Suprapubic skin (tissue), 4 donors: ENCODE data around the gene TSPAN17. TPM values are rescaled to one million over a fixed set of nuclear protein-coding genes. Genes with fewer than 3 reads are reported as not detected.

Experiments used
- DNase-seq, 2 donors: peaks; one replicate each; pipeline ENCODE4 v3.0.0-alpha.2; 2019; ENCODE audit warnings: low spot score in 2 of 2
- H3K27ac ChIP-seq: fragments of 200-600 bp; sonication (generic); one replicate; pipeline ENCODE4 v1.5.1; 2019
- H3K27me3 ChIP-seq: fragments of 200-600 bp; sonication (generic); one replicate; pipeline ENCODE4 v1.5.1; 2019
- H3K36me3 ChIP-seq: fragments of 200-600 bp; sonication (generic); one replicate; pipeline ENCODE4 v1.5.1; 2019
- H3K4me1 ChIP-seq: fragments of 200-600 bp; sonication (generic); one replicate; pipeline ENCODE4 v1.5.1; 2019
- H3K4me3 ChIP-seq: fragments of 200-600 bp; sonication (generic); one replicate; pipeline ENCODE4 v1.5.1; 2019; ENCODE audit warnings: mild to moderate bottlenecking
- H3K9me3 ChIP-seq: fragments of 200-600 bp; sonication (generic); one replicate; pipeline ENCODE4 v1.5.1; 2019
- CTCF ChIP-seq, 2 donors: fragments of 200-600 bp in 1 of 2; fragments of 450-650 bp in 1 of 2; sonication (generic) in 1 of 2; IDR thresholded peaks; one replicate each; pipeline ENCODE4 v1.5.1; 2016 to 2019; ENCODE audit warnings: antibody characterized with exemption in 2 of 2, mild to moderate bottlenecking in 1 of 2, moderate library complexity in 1 of 2
- EP300 ChIP-seq: sonication (generic); formaldehyde crosslinking; IDR thresholded peaks from one replicate; pipeline ENCODE4 v1.6.1; 2017; ENCODE audit warnings: antibody characterized with exemption
- POLR2A ChIP-seq, 2 donors: fragments of 450-650 bp; IDR thresholded peaks; one replicate each; pipeline ENCODE4 v1.6.1; 2017; ENCODE audit warnings: antibody characterized with exemption in 2 of 2, mild to moderate bottlenecking in 2 of 2, moderate library complexity in 2 of 2
- POLR2AphosphoS5 ChIP-seq, 3 donors: sonication (generic); formaldehyde crosslinking; IDR thresholded peaks; one replicate each; pipeline ENCODE4 v1.6.1; 2017; ENCODE audit warnings: antibody characterized with exemption in 3 of 3
- WGBS: methylation state at CpG from one replicate; pipeline ENCODE4 v1.1.5; 2018; 5-methylcytosine and 5-hydroxymethylcytosine counted together
- total RNA-seq, 4 donors: library from RNA; depleted of rRNA; stranded (reverse); fragments of >200 nt; gene quantifications; one replicate each; pipeline ENCODE4 v1.1.0, GENCODE V29; 2016

The TSPAN17 gene
- total RNA-seq, 4 donors from 2014 or later, result 14.6 to 22.3 (median 17.7) TPM

- Histone ChIP-seq H3K4me1 (peaks cover 22% of the 10 kb centered on the region), H3K27ac (no peak overlapping the region), H3K36me3 (no peaks in the 10 kb centered on the region), H3K4me3 (no peak overlapping the region), H3K27me3 (peaks cover 91% of the 10 kb centered on the region), H3K9me3 (no peaks in the 10 kb centered on the region)
- no peak for TF ChIP-seq EP300
- TF ChIP-seq POLR2AphosphoS5 (IDR thresholded peaks at IDR 0.05), result no peak
- WGBS, result 61% methylated on average over 5 of the region's 5 CpGs
- no peak for DNase-seq
Observed at GRCh38 chr5:176627582-176627981, 19.7 kb upstream of the TSPAN17 start.

- no peaks in the 10 kb centered on the region for H3K36me3 ChIP-seq
- peaks cover 22% of the 10 kb centered on the region for H3K4me1 ChIP-seq
- no peak for DNase-seq
- H3K27me3 ChIP-seq, result peaks cover 89% of the 10 kb centered on the region
- no peaks in the 10 kb centered on the region for H3K9me3 ChIP-seq
- TF ChIP-seq POLR2AphosphoS5 (IDR thresholded peaks at IDR 0.05), result no peak
- 60% methylated on average over 13 of the region's 13 CpGs for WGBS
- H3K4me3 ChIP-seq, result no peak overlapping the region
- H3K27ac ChIP-seq, result no peak overlapping the region
Observed at GRCh38 chr5:176628406-176629228, 18.7 kb upstream of the TSPAN17 start.

- H3K4me3 ChIP-seq, result peak overlapping the region; percentile 45
Observed at GRCh38 chr5:176629317-176629852, 17.9 kb upstream of the TSPAN17 start.

GRCh38 chr5:176629853-176630680 is 17.2 kb upstream of the TSPAN17 start, which contains the start of the genes EIF4E1B and SNCB:
Gene EIF4E1B (plus strand): TSS chr5:176630675. CDS start chr5:176642788, 12,113 bp downstream.
Gene SNCB (minus strand): TSS chr5:176630534. CDS start chr5:176629654, 880 bp downstream.
- WGBS, result 2% methylated on average over 46 of the region's 94 CpGs
- H3K27me3 ChIP-seq, result peaks cover 84% of the 10 kb centered on the region
- TF ChIP-seq EP300 (no peak), POLR2AphosphoS5 (IDR thresholded peaks at IDR 0.05) (no peak), POLR2A (IDR thresholded peaks at IDR 0.05) (no peak), CTCF (IDR thresholded peaks at IDR 0.05) (no peak)
- peaks cover 22% of the 10 kb centered on the region for H3K4me1 ChIP-seq
- no peak within 1 kb of the TSS for H3K27ac ChIP-seq
- peak within 1 kb of the TSS; percentile 45 for H3K4me3 ChIP-seq
- DNase-seq, result no peak
- H3K36me3 ChIP-seq, result no peaks in the 10 kb centered on the region
- no peaks in the 10 kb centered on the region for H3K9me3 ChIP-seq

More at GRCh38 chr5:176629317-176629852, 17.9 kb upstream of the TSPAN17 start:
- WGBS, result 10% methylated on average over 31 of the region's 34 CpGs
- no peak for DNase-seq
- H3K9me3 ChIP-seq, result no peaks in the 10 kb centered on the region
- peaks cover 87% of the 10 kb centered on the region for H3K27me3 ChIP-seq
- peaks cover 22% of the 10 kb centered on the region for H3K4me1 ChIP-seq
- TF ChIP-seq EP300, result no peak
- no peak for TF ChIP-seq POLR2AphosphoS5 (IDR thresholded peaks at IDR 0.05)
- no peak for TF ChIP-seq CTCF (IDR thresholded peaks at IDR 0.05)
- TF ChIP-seq POLR2A (IDR thresholded peaks at IDR 0.05), result no peak
- H3K36me3 ChIP-seq, result no peaks in the 10 kb centered on the region
- no peak overlapping the region for H3K27ac ChIP-seq

- no peak overlapping the region for H3K27ac ChIP-seq
- H3K27me3 ChIP-seq, result peaks cover 78% of the 10 kb centered on the region
- H3K36me3 ChIP-seq, result no peaks in the 10 kb centered on the region
- peak overlapping the region; percentile 45 for H3K4me3 ChIP-seq
- no peak for DNase-seq
- TF ChIP-seq POLR2A (IDR thresholded peaks at IDR 0.05) (no peak), EP300 (no peak), CTCF (IDR thresholded peaks at IDR 0.05) (no peak), POLR2AphosphoS5 (IDR thresholded peaks at IDR 0.05) (no peak)
- peaks cover 22% of the 10 kb centered on the region for H3K4me1 ChIP-seq
- no peaks in the 10 kb centered on the region for H3K9me3 ChIP-seq
- WGBS, result 13% methylated on average over 18 of the region's 20 CpGs
Observed at GRCh38 chr5:176630681-176631222, 16.5 kb upstream of the TSPAN17 start.
